Measurements from ENCODE around the gene SYPL2.

DNA sequence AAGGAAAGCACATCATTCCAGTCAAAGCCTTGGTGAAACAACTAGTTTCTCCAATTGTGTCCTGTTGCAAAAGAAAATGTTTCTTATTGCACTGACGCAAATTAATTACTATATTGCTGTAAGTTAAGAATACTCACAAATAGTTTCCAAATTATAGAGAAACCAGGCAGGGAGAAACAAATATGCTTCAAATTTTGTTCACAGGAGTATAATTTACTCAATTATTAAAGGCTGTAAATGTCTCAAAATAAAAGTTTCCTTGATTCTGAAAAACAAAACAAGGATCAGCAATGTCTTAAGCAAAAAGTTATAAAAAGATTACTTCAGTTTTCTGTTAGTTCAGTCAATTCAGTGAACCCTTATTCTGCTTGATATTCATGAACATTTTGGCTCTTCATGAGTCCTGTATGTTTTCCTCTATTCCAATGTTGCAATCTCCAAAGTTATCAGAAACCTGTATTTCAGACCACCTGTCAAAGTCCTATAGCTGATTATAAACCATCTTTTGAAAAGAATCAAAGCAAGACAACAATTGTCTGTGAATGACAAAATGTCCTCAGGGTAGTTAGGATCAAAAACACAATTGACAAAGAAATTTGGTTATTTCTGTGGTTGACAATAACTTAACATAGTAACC is 11.7 kb upstream of the SYPL2 start:
- TF ChIP-seq, protein P1, sequence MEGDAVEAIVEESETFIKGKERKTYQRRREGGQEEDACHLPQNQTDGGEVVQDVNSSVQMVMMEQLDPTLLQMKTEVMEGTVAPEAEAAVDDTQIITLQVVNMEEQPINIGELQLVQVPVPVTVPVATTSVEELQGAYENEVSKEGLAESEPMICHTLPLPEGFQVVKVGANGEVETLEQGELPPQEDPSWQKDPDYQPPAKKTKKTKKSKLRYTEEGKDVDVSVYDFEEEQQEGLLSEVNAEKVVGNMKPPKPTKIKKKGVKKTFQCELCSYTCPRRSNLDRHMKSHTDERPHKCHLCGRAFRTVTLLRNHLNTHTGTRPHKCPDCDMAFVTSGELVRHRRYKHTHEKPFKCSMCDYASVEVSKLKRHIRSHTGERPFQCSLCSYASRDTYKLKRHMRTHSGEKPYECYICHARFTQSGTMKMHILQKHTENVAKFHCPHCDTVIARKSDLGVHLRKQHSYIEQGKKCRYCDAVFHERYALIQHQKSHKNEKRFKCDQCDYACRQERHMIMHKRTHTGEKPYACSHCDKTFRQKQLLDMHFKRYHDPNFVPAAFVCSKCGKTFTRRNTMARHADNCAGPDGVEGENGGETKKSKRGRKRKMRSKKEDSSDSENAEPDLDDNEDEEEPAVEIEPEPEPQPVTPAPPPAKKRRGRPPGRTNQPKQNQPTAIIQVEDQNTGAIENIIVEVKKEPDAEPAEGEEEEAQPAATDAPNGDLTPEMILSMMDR (IDR thresholded peaks at IDR 0.05), result no peak
- TF ChIP-seq EZH2 (IDR thresholded peaks at IDR 0.05; ENCODE audit: borderline replicate concordance, insufficient read depth, low read depth, low read length, poor library complexity, severe bottlenecking), result no peak

All from B cell (primary cell).